ENCODE results near the gene EGLN2.
A peak's percentile ranks its signal among the peaks of the same experiment; 100 is the strongest.

The EGLN2 gene

GRCh38 chr19:40831502-40832430 is 32.8 kb downstream of the EGLN2 start (continued):
- no peak for TF ChIP-seq ZNF138 (tag by site-specific recombination; IDR thresholded peaks at IDR 0.05; ENCODE audit: borderline replicate concordance)
- TF ChIP-seq ZFP69B (tag by site-specific recombination; IDR thresholded peaks at IDR 0.05): peak; percentile 88
- peak; percentile 78 for TF ChIP-seq ZFP37 (tag by site-specific recombination; IDR thresholded peaks at IDR 0.05)
- TF ChIP-seq ZNF37A (tag by site-specific recombination; IDR thresholded peaks at IDR 0.05): no peak
- peak; percentile 93 for TF ChIP-seq ZNF692 (tag by site-specific recombination; IDR thresholded peaks at IDR 0.05)
- peak; percentile 61; the same call in 1 of the 2 replicates for TF ChIP-seq ZNF341 (tag by site-specific recombination; IDR thresholded peaks at IDR 0.05; ENCODE audit: low read depth)
- peak; percentile 43 for TF ChIP-seq ZNF596 (tag by site-specific recombination; IDR thresholded peaks at IDR 0.05)
- peak; percentile 91 for TF ChIP-seq ZNF600 (tag by site-specific recombination; IDR thresholded peaks at IDR 0.05)
- no peak for TF ChIP-seq ZNF585B (tag by site-specific recombination; IDR thresholded peaks at IDR 0.05)
- no peak for TF ChIP-seq PRDM2 (tag by site-specific recombination; IDR thresholded peaks at IDR 0.05; ENCODE audit: borderline replicate concordance)
- TF ChIP-seq ZBTB7A (tag by site-specific recombination; IDR thresholded peaks at IDR 0.05; ENCODE audit: low read depth): no peak
- TF ChIP-seq ZNF664 (tag by site-specific recombination; IDR thresholded peaks at IDR 0.05): peak; percentile 96
- peak; percentile 94 for TF ChIP-seq IKZF3 (tag by site-specific recombination; IDR thresholded peaks at IDR 0.05)
- no peak for TF ChIP-seq ZBTB6 (tag by site-specific recombination; IDR thresholded peaks at IDR 0.05)
- TF ChIP-seq ZXDB (tag by site-specific recombination; IDR thresholded peaks at IDR 0.05): peak; percentile 99
- peak; percentile 83 for TF ChIP-seq PRDM10 (tag by site-specific recombination; IDR thresholded peaks at IDR 0.05)
- TF ChIP-seq FEZF1 (tag by site-specific recombination; IDR thresholded peaks at IDR 0.05): peak; percentile 98
- peak; percentile 54; the same call in 1 of the 2 replicates for TF ChIP-seq KLF16 (tag by site-specific recombination; IDR thresholded peaks at IDR 0.05)
- peak; percentile 93 for TF ChIP-seq ZBTB20 (tag by site-specific recombination; IDR thresholded peaks at IDR 0.05)
- peak; percentile 98 for TF ChIP-seq ZNF639 (tag by site-specific recombination; IDR thresholded peaks at IDR 0.05)
- TF ChIP-seq MZF1 (tag by site-specific recombination; IDR thresholded peaks at IDR 0.05; ENCODE audit: borderline replicate concordance): peak; percentile 99
- peak; percentile 91 for TF ChIP-seq ZNF394 (tag by site-specific recombination; IDR thresholded peaks at IDR 0.05; ENCODE audit: borderline replicate concordance)
- TF ChIP-seq ZEB2 (tag by site-specific recombination; IDR thresholded peaks at IDR 0.05): peak; percentile 99
- TF ChIP-seq SP7 (tag by site-specific recombination; IDR thresholded peaks at IDR 0.05): peak; percentile 99
- TF ChIP-seq ZBTB1 (tag by site-specific recombination; IDR thresholded peaks at IDR 0.05): peak; percentile 74; the same call in 1 of the 2 replicates
